H1 (cell line): ENCODE data around the gene PTTG1IP. TPM values are rescaled to one million over a fixed set of nuclear protein-coding genes. Genes with fewer than 3 reads are reported as not detected.

ENCODE experiments used
- CTCF ChIA-PET: fragments of 300-600 bp; sonication (Branson Sonifier 250); formaldehyde crosslinking; loops from one replicate; lab custom pipeline; 2021; ENCODE audit not compliant: partially characterized antibody; lab: Charles Lee
- POLR2A ChIA-PET: fragments of 300-600 bp; sonication (Branson Sonifier 250); formaldehyde crosslinking; loops from one replicate; lab custom pipeline; 2021; ENCODE audit warnings: inconsistent platforms; ENCODE audit not compliant: partially characterized antibody; lab: Charles Lee
- DNase-seq, 2 experiments: peaks; one replicate each; pipeline versions ENCODE4 v3.0.0 to v3.0.0-alpha.2; 2010 to 2022; ENCODE audit warnings: low spot score in 2 of 2, low read depth in 1 of 2, mixed read lengths in 1 of 2
- FAIRE-seq: peaks from 2 replicates; lab custom pipeline; 2011; peaks lifted over from hg19 to GRCh38; lab: Jason Lieb, UNC
- H2AFZ ChIP-seq: 2 replicates; pipeline ENCODE4 v1.8.1; 2012; ENCODE audit warnings: low read length, inconsistent platforms
- H2AK5ac ChIP-seq: 2 replicates; pipeline ENCODE4 v1.6.1; 2013; ENCODE audit warnings: low read depth, low read length
- H2BK120ac ChIP-seq: replicated peaks from 2 replicates; pipeline ENCODE3; 2013; ENCODE audit warnings: low read depth, low read length, inconsistent platforms
- H2BK12ac ChIP-seq: 2 replicates; pipeline ENCODE4 v1.6.1; 2013; ENCODE audit warnings: low read depth, low read length
- H2BK15ac ChIP-seq: 2 replicates; pipeline ENCODE4 v1.6.1; 2013; ENCODE audit warnings: low read length
- H2BK20ac ChIP-seq: 2 replicates; pipeline ENCODE4 v1.6.1; 2013; ENCODE audit warnings: low read length
- H2BK5ac ChIP-seq: 2 replicates; pipeline ENCODE4 v1.6.1; 2013; ENCODE audit warnings: low read depth, low read length
- H3K14ac ChIP-seq: 2 replicates; pipeline ENCODE4 v1.6.1; 2013; ENCODE audit warnings: inconsistent platforms; ENCODE audit not compliant: insufficient read length
- H3K18ac ChIP-seq: 2 replicates; pipeline ENCODE4 v1.6.1; 2013; ENCODE audit warnings: low read length; ENCODE audit errors: extremely low read depth
- H3K23ac ChIP-seq: 2 replicates; pipeline ENCODE4 v1.6.1; 2013; ENCODE audit warnings: inconsistent platforms; ENCODE audit not compliant: insufficient read length
- H3K23me2 ChIP-seq: 2 replicates; pipeline ENCODE4 v1.6.1; 2013; ENCODE audit warnings: low read depth, low read length
- H3K27ac ChIP-seq: 2 replicates; pipeline ENCODE4 v1.6.1; 2011; ENCODE audit warnings: low read depth, low read length, inconsistent platforms
- H3K27me3 ChIP-seq, 4 experiments: replicated peaks in 1 of 4; 1 replicate in 1 of 4; 2 replicates in 3 of 4; pipeline versions ENCODE4 v1.6.1 to v1.8.1; 2011 to 2013; ENCODE audit warnings: low read length in 3 of 4, mild to moderate bottlenecking in 3 of 4, inconsistent platforms in 2 of 4, mixed read lengths in 2 of 4, moderate library complexity in 1 of 4; ENCODE audit not compliant: control insufficient read depth in 3 of 4, insufficient read depth in 3 of 4; ENCODE audit errors: extremely low read depth in 1 of 4
- H3K36me3 ChIP-seq, 4 experiments: 2 replicates each; pipeline versions ENCODE4 v1.6.1 to v1.8.1; 2011 to 2013; ENCODE audit warnings: mild to moderate bottlenecking in 4 of 4, low read length in 3 of 4, moderate library complexity in 2 of 4, control low read depth in 1 of 4, inconsistent platforms in 1 of 4; ENCODE audit not compliant: insufficient read depth in 4 of 4, control insufficient read depth in 2 of 4
- H3K4ac ChIP-seq: replicated peaks from 2 replicates; pipeline ENCODE3; 2013; ENCODE audit warnings: low read length, low read depth, mixed read lengths, inconsistent platforms; ENCODE audit not compliant: insufficient read length
- H3K4me1 ChIP-seq, 4 experiments: replicated peaks in 1 of 4; 1 replicate in 1 of 4; 2 replicates in 3 of 4; pipeline versions ENCODE4 v1.6.1 to v1.8.1; 2011 to 2013; ENCODE audit warnings: low read length in 3 of 4, inconsistent platforms in 2 of 4, mixed read lengths in 1 of 4; ENCODE audit not compliant: insufficient read depth in 4 of 4, control insufficient read depth in 3 of 4
- H3K4me2 ChIP-seq, 2 experiments: 2 replicates each; pipeline versions ENCODE4 v1.6.1 to v1.8.1; 2011 to 2013; ENCODE audit warnings: low read depth in 2 of 2, low read length in 2 of 2, control low read depth in 1 of 2, inconsistent platforms in 1 of 2, mild to moderate bottlenecking in 1 of 2; ENCODE audit not compliant: insufficient read depth in 1 of 2
- H3K4me3 ChIP-seq, 4 experiments: fragments of 200-600, 300-600 bp in 1 of 4; sonication (generic), shearing (Covaris generic), sonication (Bioruptor Twin) in 1 of 4; 2 replicates each; pipeline versions ENCODE4 v1.5.1 to v1.8.1; 2011 to 2016; ENCODE audit warnings: low read length in 4 of 4, low read depth in 3 of 4, control low read depth in 2 of 4, inconsistent platforms in 2 of 4, mild to moderate bottlenecking in 2 of 4, mixed read lengths in 1 of 4, moderate library complexity in 1 of 4; ENCODE audit not compliant: insufficient read depth in 2 of 4; ENCODE audit errors: extremely low read depth in 1 of 4
- H3K56ac ChIP-seq: replicated peaks from 2 replicates; pipeline ENCODE3; 2013; ENCODE audit warnings: low read depth, mild to moderate bottlenecking, mixed read lengths, low read length, inconsistent platforms; ENCODE audit not compliant: insufficient read length
- H3K79me1 ChIP-seq: 2 replicates; pipeline ENCODE4 v1.6.1; 2013; ENCODE audit warnings: low read depth, low read length, control low read depth
- H3K79me2 ChIP-seq, 2 experiments: 2 replicates each; pipeline versions ENCODE4 v1.6.1 to v1.8.1; 2012 to 2013; ENCODE audit warnings: low read length in 2 of 2, mild to moderate bottlenecking in 2 of 2, inconsistent platforms in 1 of 2; ENCODE audit not compliant: insufficient read depth in 2 of 2, control insufficient read depth in 1 of 2
- H3K9ac ChIP-seq, 4 experiments: replicated peaks in 1 of 4; 1 replicate in 1 of 4; 2 replicates in 3 of 4; pipeline versions ENCODE4 v1.6.1 to v1.8.1; 2011 to 2013; ENCODE audit warnings: low read depth in 3 of 4, low read length in 3 of 4, control low read depth in 2 of 4, mild to moderate bottlenecking in 2 of 4, moderate library complexity in 2 of 4, inconsistent platforms in 1 of 4; ENCODE audit errors: extremely low read depth in 1 of 4
- H3K9me3 ChIP-seq, 2 experiments: 2 replicates each; pipeline versions ENCODE4 v1.6.1 to v1.8.1; 2012 to 2013; ENCODE audit warnings: mild to moderate bottlenecking in 2 of 2, moderate library complexity in 2 of 2, control low read depth in 1 of 2, inconsistent platforms in 1 of 2, low read depth in 1 of 2, low read length in 1 of 2, mixed read lengths in 1 of 2; ENCODE audit not compliant: insufficient read depth in 2 of 2
- H4K20me1 ChIP-seq, 2 experiments: replicated peaks in 1 of 2; 2 replicates each; pipeline versions ENCODE3 to v1.8.1; 2011 to 2013; ENCODE audit warnings: inconsistent platforms in 2 of 2, low read length in 2 of 2, mild to moderate bottlenecking in 1 of 2; ENCODE audit not compliant: insufficient read depth in 2 of 2, control insufficient read depth in 1 of 2
- H4K5ac ChIP-seq: 2 replicates; pipeline ENCODE4 v1.6.1; 2013; ENCODE audit warnings: low read length, low read depth, mixed read lengths, inconsistent platforms; ENCODE audit not compliant: insufficient read length
- H4K8ac ChIP-seq: 2 replicates; pipeline ENCODE4 v1.8.0; 2013; ENCODE audit warnings: mild to moderate bottlenecking, moderate library complexity, low read length, inconsistent platforms; ENCODE audit not compliant: insufficient read depth; ENCODE audit errors: extremely low read depth
- H4K91ac ChIP-seq: replicated peaks from 2 replicates; pipeline ENCODE3; 2013; ENCODE audit warnings: low read length, mixed read lengths, inconsistent platforms; ENCODE audit not compliant: insufficient read length
- POLR2A ChIP-seq, 2 experiments: IDR thresholded peaks; 1 replicate in 1 of 2; 2 replicates in 1 of 2; pipeline ENCODE4 v1.6.1; 2011; ENCODE audit warnings: low read depth in 2 of 2, low read length in 2 of 2, mild to moderate bottlenecking in 2 of 2; ENCODE audit errors: control extremely low read depth in 1 of 2
- RFX5 ChIP-seq: IDR thresholded peaks from 2 replicates; pipeline ENCODE4 v1.6.1; 2011; ENCODE audit warnings: low read depth, low read length, improper control_type of control experiment, borderline replicate concordance
- WGBS, 2 experiments: shearing (Covaris generic) in 1 of 2; methylation state at CpG; one replicate each; pipeline versions ENCODE4 v1.1.6 to v1.1.7; 2013 to 2015; ENCODE audit warnings: low lambda C conversion rate in 2 of 2, mixed read lengths in 2 of 2, inconsistent platforms in 1 of 2, low coverage in 1 of 2, missing lambda C conversion rate in 1 of 2; ENCODE audit not compliant: insufficient replicate concordance in 2 of 2, insufficient coverage in 1 of 2, insufficient read length in 1 of 2; ENCODE audit errors: extremely low coverage in 1 of 2, missing lambda C conversion rate in 1 of 2; 5-methylcytosine and 5-hydroxymethylcytosine counted together
- polyA plus RNA-seq, 7 experiments: library from polyadenylated mRNA; depleted of rRNA in 3 of 7; stranded (reverse) in 5 of 7; unstranded in 2 of 7; fragments of >200 nt in 5 of 7; fragments of 200-250 nt in 2 of 7; gene quantifications; 1 replicate in 5 of 7; 2 replicates in 1 of 7; 4 replicates in 1 of 7; pipeline versions ENCODE4 v1.2.1 to v1.2.3, GENCODE V29; 2011 to 2013; ENCODE audit warnings: missing spikeins in 2 of 7, mixed read lengths in 2 of 7
- total RNA-seq: library from RNA; stranded (reverse); fragmentation: NEBNext Ultra II Directional; extraction: Animal tissue kit (Norgen Biotek cat#: 25700); gene quantifications from 2 replicates; pipeline ENCODE4 v1.2.1, GENCODE V29; 2021

The PTTG1IP gene
- total and polyA plus RNA-seq, 2 of the 8 experiments (the other 6 are each of a cell fraction or from before 2014, with no cell fraction given): 90.8 to 130 TPM

GRCh38 chr21:44898011-44898488, 24.6 kb upstream of the PTTG1IP start:
- Histone ChIP-seq H4K20me1 (peaks cover 0 to 8% of the 10 kb centered on the region in 2 experiments), H3K56ac (no peak overlapping the region), H3K79me2 (no peaks in the 10 kb centered on the region), H2BK12ac (0 out of 2 replicates have a peak overlapping the region, but pooled peaks have one; percentile 33), H4K5ac (no peak overlapping the region), H3K27ac (no peak overlapping the region), H3K79me1 (no peaks in the 10 kb centered on the region), H2BK5ac (no peak overlapping the region), H2BK15ac (no peak overlapping the region), H3K4me1 (peaks cover 0 to 4% (median 2%) of the 10 kb centered on the region in 4 experiments; a peak in 2 of 7 replicates), H3K4ac (no peak overlapping the region), H3K23ac (no peak overlapping the region), H4K91ac (no peak overlapping the region), H2BK120ac (no peak overlapping the region), H2BK20ac (no peak overlapping the region), H3K27me3 (no peaks in the 10 kb centered on the region; a peak in 1 of 7 replicates), H3K9me3 (no peaks in the 10 kb centered on the region; a peak in 1 of 4 replicates), H3K4me2 (no peak overlapping the region), H3K18ac (no peak overlapping the region), H3K9ac (no peak overlapping the region), H4K8ac (no peak overlapping the region), H3K36me3 (no peaks in the 10 kb centered on the region; a peak in 1 of 8 replicates), H3K14ac (no peak overlapping the region), H3K23me2 (no peaks in the 10 kb centered on the region), H2AK5ac (no peak overlapping the region), H2AFZ (no peak overlapping the region), H3K4me3 (no peak overlapping the region)
- CTCF ChIA-PET: interaction anchor here (0.6 to 2.6 kb wide), 10 partner anchors 9 to 52 kb away, joined by 3 to 10 read pairs (median 4); partner anchors contain the start of gene PTTG1IP
- POLR2A ChIA-PET: interaction anchor here (0.8 to 1.4 kb wide), 4 partner anchors 14 to 50 kb away, joined by 3 to 4 read pairs (median 4); partner anchors contain the start of gene PTTG1IP
- FAIRE-seq (no peak), DNase-seq (no peak)
- 85% methylated on average over 11 of the region's 13 CpGs; no CpG with 5 or more reads in 1 of the 2 experiments for WGBS, 2 experiments
- no peak for TF ChIP-seq RFX5
- no peak for TF ChIP-seq POLR2A (IDR thresholded peaks at IDR 0.05; ENCODE audit: control extremely low read depth in 1 of 2, low read depth in 2 of 2, low read length in 2 of 2)
